ENCODE results near the gene BUD31.
"Not testable (repeated sequence)": the region's sequence is repeated elsewhere in the genome, so short reads cannot be mapped to it uniquely, and the experiment has no call there.

BUD31 gene

DNA sequence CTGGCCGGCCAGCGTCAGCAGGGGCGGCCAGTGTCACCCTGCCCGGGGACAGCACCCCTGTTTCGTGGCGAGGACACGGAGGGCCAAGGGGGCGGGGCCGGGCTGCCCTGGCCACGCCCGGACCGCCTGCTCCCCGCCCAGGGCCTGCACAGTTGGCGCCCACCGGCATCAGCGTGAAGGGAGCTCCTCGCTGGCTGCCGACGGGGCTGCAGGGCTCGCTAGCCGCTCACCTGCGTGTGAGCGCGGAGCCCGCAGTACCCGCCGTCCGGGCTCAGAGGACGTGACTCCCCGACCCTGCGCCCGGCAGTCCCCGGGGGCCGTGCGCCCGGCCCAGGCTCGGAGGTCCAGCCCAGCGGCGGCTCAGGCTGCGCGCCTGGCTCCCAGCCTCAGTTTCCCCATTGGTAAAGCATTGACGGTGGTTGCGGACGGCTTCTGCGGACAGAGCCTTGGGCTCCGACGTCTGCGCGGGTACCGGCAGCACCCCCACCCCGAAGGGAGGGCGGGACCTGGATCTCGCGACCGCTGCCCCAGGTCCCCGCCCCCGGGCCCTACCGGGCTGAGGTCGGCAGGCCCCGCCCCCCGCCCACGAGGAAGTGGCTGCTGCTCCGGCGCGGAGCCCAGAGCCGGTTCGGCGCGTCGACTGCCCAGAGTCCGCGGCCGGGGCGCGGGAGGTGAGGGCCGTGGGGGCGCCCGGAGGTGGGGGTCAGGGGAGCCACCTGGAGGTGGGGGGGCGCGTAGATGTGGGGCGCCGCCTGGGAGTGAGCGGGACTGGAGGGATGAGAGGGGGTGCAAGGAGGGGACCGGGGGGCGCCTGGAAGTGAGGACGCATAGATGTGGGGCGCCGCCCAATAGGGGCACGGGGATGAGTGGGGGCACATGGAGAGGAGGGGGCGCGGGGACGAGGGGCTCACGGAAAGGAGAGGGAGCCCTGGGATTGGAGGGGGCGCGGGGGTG, 34.4 kb upstream of the BUD31 start, which contains the start of gene ARPC1B:
Gene ARPC1B, plus strand, starts transcription at position 620 of the 954 bp plus-strand sequence. CDS start 10,985 bp downstream, outside the sequence.
- Mint-ChIP-seq H3K27me3 (ENCODE audit: low read depth) (no peaks in the 10 kb centered on the region), H3K4me1 (ENCODE audit: low read depth) (peaks cover 27% of the 10 kb centered on the region), H3K9me3 (no peaks in the 10 kb centered on the region), H3K27ac (peak within 1 kb of the TSS; percentile 67), H3K4me3 (peak within 1 kb of the TSS; percentile 77), H3K36me3 (ENCODE audit: low read depth) (peaks cover 23% of the 10 kb centered on the region)

DNA sequence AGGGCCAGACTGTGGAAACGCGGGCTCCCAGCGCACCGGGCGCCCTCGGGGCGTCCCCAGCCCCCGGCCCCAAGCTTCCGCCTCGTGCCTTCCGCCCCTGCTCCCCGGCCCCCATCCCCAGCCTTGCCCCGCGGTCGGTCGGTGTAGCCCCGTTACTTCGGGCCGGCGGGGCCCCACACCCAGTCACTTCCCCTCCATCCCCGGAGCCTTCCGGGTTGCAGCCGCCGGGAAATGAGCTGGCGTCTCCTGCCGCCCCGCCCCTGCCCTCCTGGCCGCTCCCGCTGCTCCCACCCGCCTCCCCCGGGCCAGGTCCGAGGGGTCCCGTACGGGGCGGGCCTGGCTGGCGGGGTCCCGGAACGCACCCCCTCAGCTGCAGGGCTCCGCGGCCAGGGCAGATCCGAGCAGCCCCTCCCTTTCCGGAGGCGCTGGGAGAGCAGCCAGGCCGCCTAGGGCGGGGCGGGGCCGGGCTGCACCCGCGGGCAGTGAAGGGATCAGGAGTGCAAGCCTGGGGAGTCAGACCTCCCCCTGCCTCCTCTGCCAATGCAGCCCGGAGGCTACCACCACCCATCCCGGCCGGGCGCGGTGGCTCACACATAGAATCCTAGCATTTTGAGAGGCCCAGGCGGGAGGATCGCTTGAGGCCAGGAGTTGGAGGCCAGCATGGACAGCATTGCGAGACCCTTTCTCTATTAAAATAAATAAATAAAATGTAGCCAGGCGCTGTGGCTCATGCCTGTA, 33.5 kb upstream of the BUD31 start:
- Mint-ChIP-seq H3K4me3 (peak overlapping the region; percentile 77), H3K27ac (peak overlapping the region; percentile 57), H3K4me1 (ENCODE audit: low read depth) (peaks cover 28% of the 10 kb centered on the region), H3K27me3 (ENCODE audit: low read depth) (no peaks in the 10 kb centered on the region), H3K9me3 (no peaks in the 10 kb centered on the region), H3K36me3 (ENCODE audit: low read depth) (peaks cover 27% of the 10 kb centered on the region)

DNA sequence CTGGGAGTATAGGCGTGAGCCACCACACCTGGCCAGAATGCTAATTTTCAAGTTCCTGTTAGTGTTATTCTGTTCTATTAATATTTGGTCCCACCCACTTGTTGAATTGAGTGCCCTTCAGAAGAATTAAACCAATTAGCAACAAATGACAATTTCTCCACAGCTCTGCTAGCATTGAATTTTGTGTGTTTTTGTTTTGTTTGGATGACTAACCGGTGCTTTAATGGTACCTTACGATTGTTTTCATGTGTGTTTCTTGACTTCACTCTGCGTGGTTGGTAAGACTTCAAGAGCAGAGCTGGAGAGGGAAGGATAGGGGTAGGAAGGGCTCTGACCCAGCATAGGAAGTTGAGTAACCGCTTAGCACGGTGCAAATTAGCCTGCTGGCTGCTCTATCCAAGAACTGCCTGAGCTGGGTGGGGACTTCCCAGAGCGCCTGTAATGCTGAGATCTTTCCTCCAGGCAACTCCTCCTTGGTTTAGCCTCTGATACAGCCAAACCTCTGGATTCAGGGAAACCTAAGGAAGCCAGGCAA, 29.7 kb upstream of the BUD31 start:
- no peaks in the 10 kb centered on the region for H3K27me3 Mint-ChIP-seq (ENCODE audit: low read depth)
- peaks cover 39% of the 10 kb centered on the region for H3K4me1 Mint-ChIP-seq (ENCODE audit: low read depth)
- peaks cover 33% of the 10 kb centered on the region for H3K36me3 Mint-ChIP-seq (ENCODE audit: low read depth)
- H3K4me3 Mint-ChIP-seq: peak overlapping the region; percentile 88
- peak overlapping the region; percentile 97 for H3K27ac Mint-ChIP-seq
- H3K9me3 Mint-ChIP-seq: no peaks in the 10 kb centered on the region

DNA sequence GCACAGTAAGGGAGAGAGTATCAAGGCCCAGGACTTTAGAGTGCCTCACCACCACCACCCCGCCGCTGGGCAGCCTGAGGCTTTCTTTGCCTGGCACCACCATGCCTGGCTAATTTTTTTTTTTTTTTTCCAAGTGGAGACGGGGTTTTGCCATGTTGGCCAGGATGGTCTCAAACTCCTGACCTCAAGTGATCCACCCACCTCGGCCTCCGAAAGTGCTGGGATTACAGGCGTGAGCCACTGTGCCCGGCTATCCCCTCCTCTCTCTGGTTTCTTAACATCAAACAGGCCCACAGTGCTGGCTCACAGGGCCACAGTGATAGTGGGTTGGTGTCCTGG, 29.1 kb upstream of the BUD31 start:
- not testable (repeated sequence) for H3K9me3 Mint-ChIP-seq
- peaks cover 39% of the 10 kb centered on the region for H3K4me1 Mint-ChIP-seq (ENCODE audit: low read depth)
- peaks cover 36% of the 10 kb centered on the region for H3K36me3 Mint-ChIP-seq (ENCODE audit: low read depth)

DNA sequence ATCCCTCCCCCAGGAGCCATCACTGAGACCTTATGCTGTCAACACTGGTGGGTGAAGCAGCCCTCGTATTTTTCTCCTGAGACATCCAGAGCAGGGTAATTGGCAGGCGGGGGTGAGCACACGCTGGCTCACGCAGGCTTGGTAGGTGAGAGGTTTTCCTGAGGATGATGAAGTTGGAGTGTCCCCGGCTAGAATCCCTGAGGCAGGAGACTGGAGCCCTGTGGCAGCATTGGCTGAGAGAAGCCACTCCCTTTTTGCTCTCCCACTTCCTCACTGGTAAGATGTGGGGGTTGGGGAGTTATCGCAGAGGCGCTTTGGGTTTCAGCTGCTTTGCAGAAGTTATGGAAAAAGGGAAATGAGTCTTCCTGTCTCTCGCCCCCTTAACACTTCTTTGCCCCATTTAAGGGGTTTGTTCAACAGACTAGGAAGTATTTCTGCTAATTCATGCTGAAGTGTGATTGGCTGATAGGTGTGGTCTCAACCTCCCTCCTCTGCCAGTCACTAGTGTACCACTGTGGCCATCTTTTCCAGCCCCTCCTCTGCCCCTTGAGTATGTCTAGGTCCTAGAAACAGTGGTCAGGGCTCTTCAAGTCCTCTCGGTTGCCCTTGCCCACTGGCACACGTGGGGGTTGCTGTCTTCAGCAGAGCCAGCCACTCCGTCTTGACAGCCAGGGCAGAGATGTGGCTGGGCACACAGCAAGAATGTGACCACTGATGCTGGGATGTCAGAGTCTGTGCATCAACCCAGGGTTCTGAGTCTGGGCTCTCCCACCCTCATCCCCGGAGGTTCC, 28.5 kb upstream of the BUD31 start:
- Mint-ChIP-seq H3K27ac (peak overlapping the region; percentile 97), H3K27me3 (ENCODE audit: low read depth) (no peaks in the 10 kb centered on the region), H3K9me3 (no peaks in the 10 kb centered on the region), H3K36me3 (ENCODE audit: low read depth) (peaks cover 36% of the 10 kb centered on the region), H3K4me3 (peak overlapping the region; percentile 88), H3K4me1 (ENCODE audit: low read depth) (peaks cover 39% of the 10 kb centered on the region)

More for the DNA sequence above, 29.1 kb upstream of the BUD31 start:
- H3K27me3 Mint-ChIP-seq (ENCODE audit: low read depth): not testable (repeated sequence)
- peak overlapping the region; percentile 97 for H3K27ac Mint-ChIP-seq
- H3K4me3 Mint-ChIP-seq: peak overlapping the region; percentile 88

DNA sequence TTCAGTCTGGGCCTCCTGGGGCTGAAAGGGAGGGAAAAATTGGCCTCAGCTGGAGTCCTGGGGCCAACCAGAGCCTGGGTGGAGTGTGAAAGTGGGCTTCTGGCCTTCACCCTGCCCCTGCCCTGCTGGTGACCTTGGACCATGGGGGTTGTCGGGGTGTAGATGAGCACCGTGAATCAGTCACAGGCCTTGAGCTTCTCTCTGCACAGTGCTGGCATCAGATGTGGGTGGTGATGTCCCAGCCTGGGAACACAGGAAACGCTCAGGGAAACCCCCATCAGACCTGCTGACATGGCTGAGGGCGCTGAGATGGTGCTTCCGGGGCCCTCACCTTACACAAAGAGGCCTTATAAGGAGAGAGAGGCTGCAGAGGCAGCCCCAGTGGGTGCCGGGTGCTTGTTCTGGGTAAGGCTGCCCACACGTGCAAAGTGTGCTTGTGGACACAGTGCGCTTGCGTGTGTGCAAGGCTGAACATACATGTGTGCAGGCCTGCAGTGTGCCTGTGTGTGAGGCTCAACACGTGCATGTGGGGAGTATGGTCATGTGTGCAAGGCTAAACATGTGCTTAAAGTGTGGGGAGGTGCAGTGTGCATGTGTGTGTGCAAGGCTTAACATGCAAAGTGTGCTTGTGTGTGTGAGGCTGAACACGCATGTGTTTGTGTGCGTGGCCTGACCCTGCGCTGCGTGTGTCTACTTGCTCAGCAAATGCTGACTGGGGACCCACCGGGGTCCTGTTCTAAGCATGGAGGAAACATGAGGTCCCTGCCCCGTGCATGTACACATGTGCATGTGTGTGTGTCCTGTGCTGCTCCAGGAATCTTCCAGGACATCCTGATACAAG, 27.7 kb upstream of the BUD31 start:
- H3K4me1 Mint-ChIP-seq (ENCODE audit: low read depth): peaks cover 39% of the 10 kb centered on the region
- H3K9me3 Mint-ChIP-seq: no peaks in the 10 kb centered on the region
- H3K36me3 Mint-ChIP-seq (ENCODE audit: low read depth): peaks cover 37% of the 10 kb centered on the region
- peak overlapping the region; percentile 97 for H3K27ac Mint-ChIP-seq
- H3K4me3 Mint-ChIP-seq: peak overlapping the region; percentile 88
- H3K27me3 Mint-ChIP-seq (ENCODE audit: low read depth): no peaks in the 10 kb centered on the region

DNA sequence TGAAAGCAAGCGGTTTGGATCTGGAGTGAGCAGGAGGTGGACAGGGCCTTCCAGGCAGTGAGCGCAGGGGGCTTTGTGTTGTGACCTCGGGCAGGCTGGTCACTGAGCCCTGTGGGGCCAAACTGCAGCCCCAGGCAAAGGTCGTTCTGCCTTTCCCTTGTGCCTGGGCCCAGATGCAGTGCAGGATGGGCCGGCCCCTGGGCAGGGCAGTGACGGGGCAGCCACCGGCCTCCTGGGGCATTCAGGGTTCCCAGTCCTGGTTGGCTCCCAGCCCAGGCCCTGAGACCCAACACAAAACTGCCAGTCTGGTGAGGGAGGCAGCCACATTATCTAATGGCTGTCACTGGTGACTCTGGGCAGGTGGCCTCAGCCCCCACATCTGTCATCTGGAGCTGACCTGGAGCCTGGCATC, 27.1 kb upstream of the BUD31 start:
- H3K4me3 Mint-ChIP-seq: peak overlapping the region; percentile 88
- H3K9me3 Mint-ChIP-seq: no peaks in the 10 kb centered on the region
- peak overlapping the region; percentile 97 for H3K27ac Mint-ChIP-seq
- H3K4me1 Mint-ChIP-seq (ENCODE audit: low read depth): peaks cover 38% of the 10 kb centered on the region
- H3K27me3 Mint-ChIP-seq (ENCODE audit: low read depth): no peaks in the 10 kb centered on the region
- H3K36me3 Mint-ChIP-seq (ENCODE audit: low read depth): peaks cover 40% of the 10 kb centered on the region

DNA sequence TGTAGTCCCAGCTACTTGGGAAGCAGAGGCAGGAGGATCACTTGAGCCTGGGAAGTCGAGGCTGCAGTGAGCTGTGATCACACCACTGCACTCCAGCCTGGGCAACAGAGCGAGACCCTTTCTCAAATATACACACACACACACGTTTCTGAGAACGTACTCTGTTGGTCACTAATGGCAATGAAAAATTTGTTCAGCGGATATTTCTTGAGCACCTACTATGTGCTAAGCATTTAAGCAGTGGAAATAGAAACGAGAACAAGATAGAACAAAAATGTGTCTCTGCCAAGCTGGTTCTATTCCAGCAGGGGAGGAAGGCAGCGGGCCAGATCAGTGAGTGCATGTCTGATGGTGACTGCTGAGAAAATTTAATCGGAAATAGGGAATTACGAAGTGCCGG, 25.6 kb upstream of the BUD31 start:
- Mint-ChIP-seq H3K4me3 (no peak overlapping the region), H3K27ac (peak overlapping the region; percentile 83)

DNA sequence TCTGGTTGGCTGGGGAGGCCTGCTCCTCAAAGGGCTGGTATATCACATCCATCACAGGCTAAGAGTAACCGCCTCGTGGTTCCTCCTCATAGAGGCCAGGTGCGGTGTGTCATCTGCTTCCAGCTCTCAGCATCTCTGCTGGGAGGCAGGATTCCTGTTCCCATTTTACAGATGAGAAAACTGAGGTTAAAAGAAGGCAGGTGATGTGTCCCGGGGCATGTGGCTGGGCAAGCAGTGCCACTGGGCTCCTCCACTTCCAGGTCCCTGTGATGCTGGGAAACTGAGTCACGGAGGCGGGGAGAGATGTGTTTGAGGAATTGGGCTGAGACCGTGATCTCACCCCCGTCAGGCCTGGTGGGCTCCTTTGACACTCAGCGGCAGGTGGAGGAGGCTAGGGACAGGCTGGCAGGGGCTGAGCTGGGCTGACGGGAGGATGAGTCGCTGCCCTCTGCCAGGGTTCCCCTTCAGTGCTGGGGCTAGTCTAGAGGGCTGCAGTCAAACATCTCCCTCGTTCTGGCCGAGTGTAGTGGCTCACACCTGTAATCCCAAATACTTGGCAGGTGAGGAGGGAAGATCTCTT, 24.9 kb upstream of the BUD31 start:
- H3K4me1 Mint-ChIP-seq (ENCODE audit: low read depth): peaks cover 30% of the 10 kb centered on the region
- peaks cover 36% of the 10 kb centered on the region for H3K36me3 Mint-ChIP-seq (ENCODE audit: low read depth)
- H3K27ac Mint-ChIP-seq: peak overlapping the region; percentile 83
- no peaks in the 10 kb centered on the region for H3K9me3 Mint-ChIP-seq
- H3K4me3 Mint-ChIP-seq: no peak overlapping the region
- H3K27me3 Mint-ChIP-seq (ENCODE audit: low read depth): no peaks in the 10 kb centered on the region

More for the DNA sequence above, 25.6 kb upstream of the BUD31 start:
- peaks cover 33% of the 10 kb centered on the region for H3K36me3 Mint-ChIP-seq (ENCODE audit: low read depth)
- no peaks in the 10 kb centered on the region for H3K9me3 Mint-ChIP-seq
- no peaks in the 10 kb centered on the region for H3K27me3 Mint-ChIP-seq (ENCODE audit: low read depth)
- peaks cover 30% of the 10 kb centered on the region for H3K4me1 Mint-ChIP-seq (ENCODE audit: low read depth)

DNA sequence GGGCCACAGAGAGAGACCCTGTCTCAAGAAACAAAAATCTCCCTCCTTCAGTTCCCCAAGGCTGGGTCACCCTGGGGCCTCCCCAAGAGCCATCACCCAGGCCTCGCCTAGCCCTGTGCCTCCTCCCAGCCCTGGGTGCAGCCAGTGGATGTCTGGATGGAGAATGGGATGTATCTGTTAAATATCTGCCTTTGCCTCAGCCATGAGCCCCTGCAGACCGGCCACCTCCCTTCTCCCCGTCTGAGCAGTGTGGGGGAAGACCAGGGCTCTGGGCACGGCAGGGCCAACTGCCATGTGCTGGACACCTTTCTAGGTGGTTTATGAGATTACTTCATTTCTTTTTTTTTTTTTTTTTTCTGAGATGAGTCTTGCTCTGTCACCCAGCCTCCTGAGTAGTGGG, 24.2 kb upstream of the BUD31 start:
- Mint-ChIP-seq H3K27me3 (ENCODE audit: low read depth) (no peaks in the 10 kb centered on the region), H3K9me3 (no peaks in the 10 kb centered on the region), H3K27ac (peak overlapping the region; percentile 9), H3K36me3 (ENCODE audit: low read depth) (peaks cover 33% of the 10 kb centered on the region), H3K4me1 (ENCODE audit: low read depth) (peaks cover 24% of the 10 kb centered on the region), H3K4me3 (no peak overlapping the region)

DNA sequence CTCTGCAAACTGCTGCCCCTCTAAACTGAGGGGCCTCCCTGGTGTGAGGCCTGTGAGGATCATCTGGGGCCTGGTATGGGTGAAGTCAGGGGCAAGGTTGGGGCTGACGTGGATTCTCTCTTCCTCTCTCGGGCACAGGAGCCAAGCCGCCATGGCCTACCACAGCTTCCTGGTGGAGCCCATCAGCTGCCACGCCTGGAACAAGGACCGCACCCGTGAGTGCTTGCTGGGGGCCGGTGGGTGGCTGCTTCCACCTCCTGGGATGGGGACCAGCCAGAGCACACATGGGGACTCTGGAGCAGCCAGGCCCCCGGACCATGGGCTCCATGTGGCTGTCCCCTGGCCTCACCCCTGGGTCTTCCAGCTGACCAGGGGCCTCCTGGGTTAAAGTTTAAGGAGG, 23.2 kb upstream of the BUD31 start:
- Mint-ChIP-seq H3K36me3 (ENCODE audit: low read depth) (peaks cover 31% of the 10 kb centered on the region), H3K27me3 (ENCODE audit: low read depth) (no peaks in the 10 kb centered on the region), H3K9me3 (no peaks in the 10 kb centered on the region), H3K4me1 (ENCODE audit: low read depth) (peaks cover 16% of the 10 kb centered on the region), H3K4me3 (no peak overlapping the region), H3K27ac (no peak overlapping the region)

DNA sequence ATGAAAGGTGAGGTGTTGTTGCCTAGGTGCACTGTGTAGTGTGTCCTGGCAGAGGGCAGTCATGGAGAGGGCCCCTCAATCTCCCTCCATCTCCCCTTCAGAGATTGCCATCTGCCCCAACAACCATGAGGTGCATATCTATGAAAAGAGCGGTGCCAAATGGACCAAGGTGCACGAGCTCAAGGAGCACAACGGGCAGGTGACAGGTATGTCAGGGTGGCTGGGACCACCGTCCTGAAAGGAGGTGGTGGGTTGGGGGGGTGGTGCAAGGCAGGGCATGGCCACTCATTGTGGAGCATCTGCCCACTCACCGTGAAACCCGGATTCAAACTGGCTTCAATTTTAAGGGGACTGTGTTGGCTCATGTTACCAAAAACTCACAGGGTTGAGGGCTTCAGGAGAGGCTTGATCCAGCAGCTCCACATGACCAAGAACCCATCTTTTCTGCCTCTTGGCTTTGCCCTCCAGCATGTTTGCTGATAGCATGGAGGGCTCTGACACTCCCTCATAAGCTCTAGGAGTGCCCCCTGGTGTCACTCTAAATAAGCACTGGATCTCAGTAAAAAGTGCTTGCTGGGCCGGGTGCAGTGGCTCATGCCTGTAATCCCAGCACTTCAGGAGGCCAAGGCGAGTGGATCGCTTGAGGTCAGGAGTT, 22.1 kb upstream of the BUD31 start:
- Mint-ChIP-seq H3K4me3 (no peak overlapping the region), H3K4me1 (ENCODE audit: low read depth) (peaks cover 7% of the 10 kb centered on the region), H3K9me3 (no peaks in the 10 kb centered on the region), H3K36me3 (ENCODE audit: low read depth) (peaks cover 26% of the 10 kb centered on the region), H3K27me3 (ENCODE audit: low read depth) (no peaks in the 10 kb centered on the region), H3K27ac (no peak overlapping the region)

DNA sequence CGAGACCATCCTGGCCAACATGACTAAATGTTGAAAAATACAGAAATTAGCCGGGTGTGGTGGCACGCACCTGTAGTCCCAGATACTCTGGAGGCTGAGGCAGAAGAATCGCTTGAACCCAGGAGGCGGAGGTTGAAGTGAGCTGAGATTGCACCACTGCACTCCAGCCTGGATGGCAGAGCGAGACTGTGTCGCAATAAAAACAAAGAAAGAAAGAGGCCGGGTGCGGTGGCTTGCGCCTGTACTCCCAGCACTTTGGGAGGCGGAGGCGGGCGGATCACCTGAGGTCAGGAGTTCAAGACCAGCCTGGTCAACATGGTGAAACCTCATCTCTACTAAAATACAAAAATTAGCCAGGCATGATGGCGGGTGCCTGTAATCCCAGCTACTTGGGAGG, 21.5 kb upstream of the BUD31 start:
- Mint-ChIP-seq H3K36me3 (ENCODE audit: low read depth) (peaks cover 31% of the 10 kb centered on the region), H3K4me1 (ENCODE audit: low read depth) (peaks cover 10% of the 10 kb centered on the region)
- not testable (repeated sequence) for H3K27me3 Mint-ChIP-seq (ENCODE audit: low read depth); H3K9me3 Mint-ChIP-seq; H3K4me3 Mint-ChIP-seq; H3K27ac Mint-ChIP-seq

Data from T-helper 1 cell treated with Interleukin-12 subunit alpha and Interleukin-12 subunit beta and Interleukin-4 antibody, amounts not matched to agents 30 μg/mL and 1 μg/mL, for 36 hours (primary cell).